ENCODE results near the gene TSPAN18.

DNA sequence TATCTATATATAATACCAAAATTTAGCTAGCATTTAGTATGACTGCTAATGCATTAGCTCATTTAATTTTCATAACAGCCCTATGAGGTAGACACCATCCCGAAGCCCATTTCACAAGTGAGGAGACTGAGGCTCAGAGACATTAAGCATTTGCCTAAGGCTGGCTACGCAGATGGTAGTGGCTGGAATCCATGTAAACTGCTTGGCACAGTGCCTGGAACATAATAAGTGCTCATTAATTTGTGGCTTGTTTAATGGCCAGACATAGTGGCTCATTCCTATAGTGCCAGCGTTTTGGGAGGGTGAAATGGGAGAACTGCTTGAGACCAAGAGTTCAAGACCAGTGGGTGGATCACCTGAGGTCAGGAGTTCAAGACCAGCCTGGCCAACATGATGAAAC lies 241.7 kb downstream of the TSPAN18 start:
- TF ChIP-seq, protein P1, sequence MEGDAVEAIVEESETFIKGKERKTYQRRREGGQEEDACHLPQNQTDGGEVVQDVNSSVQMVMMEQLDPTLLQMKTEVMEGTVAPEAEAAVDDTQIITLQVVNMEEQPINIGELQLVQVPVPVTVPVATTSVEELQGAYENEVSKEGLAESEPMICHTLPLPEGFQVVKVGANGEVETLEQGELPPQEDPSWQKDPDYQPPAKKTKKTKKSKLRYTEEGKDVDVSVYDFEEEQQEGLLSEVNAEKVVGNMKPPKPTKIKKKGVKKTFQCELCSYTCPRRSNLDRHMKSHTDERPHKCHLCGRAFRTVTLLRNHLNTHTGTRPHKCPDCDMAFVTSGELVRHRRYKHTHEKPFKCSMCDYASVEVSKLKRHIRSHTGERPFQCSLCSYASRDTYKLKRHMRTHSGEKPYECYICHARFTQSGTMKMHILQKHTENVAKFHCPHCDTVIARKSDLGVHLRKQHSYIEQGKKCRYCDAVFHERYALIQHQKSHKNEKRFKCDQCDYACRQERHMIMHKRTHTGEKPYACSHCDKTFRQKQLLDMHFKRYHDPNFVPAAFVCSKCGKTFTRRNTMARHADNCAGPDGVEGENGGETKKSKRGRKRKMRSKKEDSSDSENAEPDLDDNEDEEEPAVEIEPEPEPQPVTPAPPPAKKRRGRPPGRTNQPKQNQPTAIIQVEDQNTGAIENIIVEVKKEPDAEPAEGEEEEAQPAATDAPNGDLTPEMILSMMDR (conservative IDR thresholded peaks at IDR 0.05; ENCODE audit: low read depth, low read length): no peak
- TF ChIP-seq MXI1 (IDR thresholded peaks at IDR 0.05; ENCODE audit: borderline replicate concordance, low read depth, low read length) (no peak), POLR2A (IDR thresholded peaks at IDR 0.05; ENCODE audit: low read depth, low read length) (no peak)

Measured in IMR-90 (cell line).